Measurements from ENCODE around the gene FOXO1. TPM values are rescaled to one million over a fixed set of nuclear protein-coding genes. Genes with fewer than 3 reads are reported as not detected.

FOXO1 gene
- total RNA-seq, 1 donor from 2014 or later = 7.6 TPM

DNA sequence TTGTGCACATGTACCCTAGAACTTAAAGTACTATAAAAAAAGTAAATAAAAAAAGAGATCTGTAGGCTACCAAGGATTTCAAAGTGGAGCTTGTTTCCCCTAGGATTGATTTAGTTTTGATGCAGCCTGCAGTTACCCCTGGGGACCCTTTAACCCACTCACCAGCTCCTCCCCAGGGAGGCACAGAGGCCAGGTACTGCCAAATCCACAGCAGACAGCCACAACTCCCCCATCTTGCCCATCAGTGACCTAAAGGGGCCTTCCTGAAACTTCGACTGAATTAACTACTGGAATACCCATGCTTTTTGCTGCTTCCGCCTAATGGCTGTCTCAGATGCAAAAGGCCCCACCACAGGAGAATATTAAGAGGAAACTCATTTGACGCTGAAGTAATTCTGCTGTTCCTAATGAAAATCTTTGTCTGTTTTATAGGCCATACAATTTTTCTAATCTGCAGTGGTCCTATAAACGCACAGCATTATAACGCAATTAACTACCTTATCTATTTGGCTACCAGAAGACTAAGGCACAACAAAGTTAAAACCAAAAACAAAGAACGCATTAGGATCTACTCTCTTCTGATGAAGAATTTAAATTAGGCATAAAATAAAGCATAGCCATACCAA is 95.0 kb downstream of the FOXO1 start:
- H3K36me3 ChIP-seq (ENCODE audit: control insufficient read depth, insufficient read depth, low read length) = no peaks in the 10 kb centered on the region
- H3K27me3 ChIP-seq (ENCODE audit: control insufficient read depth, insufficient read depth, low read length) = no peaks in the 10 kb centered on the region
- TF ChIP-seq, protein P1, sequence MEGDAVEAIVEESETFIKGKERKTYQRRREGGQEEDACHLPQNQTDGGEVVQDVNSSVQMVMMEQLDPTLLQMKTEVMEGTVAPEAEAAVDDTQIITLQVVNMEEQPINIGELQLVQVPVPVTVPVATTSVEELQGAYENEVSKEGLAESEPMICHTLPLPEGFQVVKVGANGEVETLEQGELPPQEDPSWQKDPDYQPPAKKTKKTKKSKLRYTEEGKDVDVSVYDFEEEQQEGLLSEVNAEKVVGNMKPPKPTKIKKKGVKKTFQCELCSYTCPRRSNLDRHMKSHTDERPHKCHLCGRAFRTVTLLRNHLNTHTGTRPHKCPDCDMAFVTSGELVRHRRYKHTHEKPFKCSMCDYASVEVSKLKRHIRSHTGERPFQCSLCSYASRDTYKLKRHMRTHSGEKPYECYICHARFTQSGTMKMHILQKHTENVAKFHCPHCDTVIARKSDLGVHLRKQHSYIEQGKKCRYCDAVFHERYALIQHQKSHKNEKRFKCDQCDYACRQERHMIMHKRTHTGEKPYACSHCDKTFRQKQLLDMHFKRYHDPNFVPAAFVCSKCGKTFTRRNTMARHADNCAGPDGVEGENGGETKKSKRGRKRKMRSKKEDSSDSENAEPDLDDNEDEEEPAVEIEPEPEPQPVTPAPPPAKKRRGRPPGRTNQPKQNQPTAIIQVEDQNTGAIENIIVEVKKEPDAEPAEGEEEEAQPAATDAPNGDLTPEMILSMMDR (IDR thresholded peaks at IDR 0.05; ENCODE audit: insufficient read depth, low read length, severe bottlenecking) = no peak
- no peak for DNase-seq (ENCODE audit: low read depth)
- H3K4me3 ChIP-seq (ENCODE audit: low read depth, low read length) = no peak overlapping the region
- no peak for FAIRE-seq

DNA sequence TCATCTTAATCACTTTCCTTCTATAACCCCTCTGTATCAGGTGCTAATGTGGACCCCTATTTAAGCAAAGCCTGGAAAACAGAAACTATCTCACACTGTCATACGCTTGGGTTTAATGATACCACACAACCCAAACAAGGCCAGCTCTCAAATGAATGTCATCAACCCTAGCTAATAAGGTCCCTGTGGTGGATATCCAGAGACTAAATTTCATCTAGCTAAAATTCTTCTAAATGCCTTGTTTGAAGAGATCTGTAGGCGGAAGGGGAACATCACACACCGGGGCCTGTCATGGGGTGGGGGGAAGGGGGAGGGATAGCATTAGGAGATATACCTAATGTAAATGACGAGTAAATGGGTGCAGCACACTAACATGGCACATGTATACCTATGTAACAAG is 95.5 kb downstream of the FOXO1 start:
- TF ChIP-seq, protein P1 (IDR thresholded peaks at IDR 0.05; ENCODE audit: insufficient read depth, low read length, severe bottlenecking) = no peak
- no peak for DNase-seq (ENCODE audit: low read depth)
- peaks cover 1% of the 10 kb centered on the region for H3K36me3 ChIP-seq (ENCODE audit: control insufficient read depth, insufficient read depth, low read length)
- H3K4me3 ChIP-seq (ENCODE audit: low read depth, low read length) = no peak overlapping the region
- H3K27me3 ChIP-seq (ENCODE audit: control insufficient read depth, insufficient read depth, low read length) = no peaks in the 10 kb centered on the region
- no peak for FAIRE-seq

DNA sequence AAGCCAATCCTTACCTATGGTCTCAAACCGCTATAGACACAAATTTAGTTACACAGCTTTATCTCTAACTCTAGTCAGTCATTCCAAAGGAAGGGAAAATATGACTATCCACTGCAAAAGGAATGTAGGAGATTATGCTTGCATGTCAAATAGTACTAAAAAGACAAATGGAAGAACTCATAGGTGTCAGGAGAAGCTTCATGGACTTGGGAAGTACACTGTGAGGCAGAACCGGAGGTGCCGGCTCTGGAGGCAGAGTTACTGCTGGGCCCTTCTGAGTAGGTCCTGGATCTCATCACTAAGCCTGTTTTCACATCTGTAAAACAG is 97.5 kb downstream of the FOXO1 start:
- Histone ChIP-seq H3K4me3 (ENCODE audit: low read depth, low read length) (no peak overlapping the region), H3K36me3 (ENCODE audit: control insufficient read depth, insufficient read depth, low read length) (peaks cover 1% of the 10 kb centered on the region), H3K27me3 (ENCODE audit: control insufficient read depth, insufficient read depth, low read length) (no peaks in the 10 kb centered on the region)
- DNase-seq (ENCODE audit: low read depth) = no peak
- TF ChIP-seq, protein P1 (IDR thresholded peaks at IDR 0.05; ENCODE audit: insufficient read depth, low read length, severe bottlenecking) = no peak
- no peak for FAIRE-seq

DNA sequence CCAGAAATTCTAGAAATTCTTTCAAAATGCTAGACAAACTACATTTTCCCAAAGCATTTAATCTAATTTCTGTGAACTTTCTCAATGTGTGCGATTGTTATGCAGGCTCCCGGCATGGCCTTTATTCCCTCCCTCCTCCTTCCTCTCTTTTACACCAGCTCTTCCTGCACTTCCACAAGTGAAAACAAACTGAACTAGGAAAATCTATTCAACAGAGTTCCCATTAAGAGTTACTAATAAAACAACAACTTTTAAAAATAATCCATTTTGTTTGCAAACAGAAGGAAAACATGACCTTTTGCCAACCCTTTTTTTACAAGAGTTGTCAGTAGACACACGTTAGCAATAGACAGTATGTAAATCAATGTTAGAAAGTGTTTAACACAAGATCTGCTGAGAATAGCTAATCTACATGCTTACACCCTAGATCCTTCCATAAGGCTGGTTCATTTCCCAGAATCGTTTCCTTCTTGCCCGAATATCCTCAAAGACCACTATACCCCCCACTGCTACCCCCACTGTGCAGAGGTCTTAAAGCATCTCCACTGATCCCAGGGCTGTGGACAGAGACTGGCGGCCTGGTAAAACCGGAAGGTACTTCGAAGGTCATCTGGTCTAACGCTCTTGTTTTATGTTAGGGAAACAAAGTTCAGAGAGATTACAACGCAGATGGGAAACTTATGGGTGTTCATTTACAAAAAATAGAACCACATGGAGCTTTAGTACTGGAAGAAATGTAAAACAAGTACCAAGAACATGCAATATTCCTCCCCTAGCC is 98.0 kb downstream of the FOXO1 start:
- no peak for DNase-seq (ENCODE audit: low read depth)
- TF ChIP-seq, protein P1 (IDR thresholded peaks at IDR 0.05; ENCODE audit: insufficient read depth, low read length, severe bottlenecking) = no peak
- FAIRE-seq = no peak
- Histone ChIP-seq H3K4me3 (ENCODE audit: low read depth, low read length) (no peak overlapping the region), H3K36me3 (ENCODE audit: control insufficient read depth, insufficient read depth, low read length) (peaks cover 1% of the 10 kb centered on the region), H3K27me3 (ENCODE audit: control insufficient read depth, insufficient read depth, low read length) (no peaks in the 10 kb centered on the region)

DNA sequence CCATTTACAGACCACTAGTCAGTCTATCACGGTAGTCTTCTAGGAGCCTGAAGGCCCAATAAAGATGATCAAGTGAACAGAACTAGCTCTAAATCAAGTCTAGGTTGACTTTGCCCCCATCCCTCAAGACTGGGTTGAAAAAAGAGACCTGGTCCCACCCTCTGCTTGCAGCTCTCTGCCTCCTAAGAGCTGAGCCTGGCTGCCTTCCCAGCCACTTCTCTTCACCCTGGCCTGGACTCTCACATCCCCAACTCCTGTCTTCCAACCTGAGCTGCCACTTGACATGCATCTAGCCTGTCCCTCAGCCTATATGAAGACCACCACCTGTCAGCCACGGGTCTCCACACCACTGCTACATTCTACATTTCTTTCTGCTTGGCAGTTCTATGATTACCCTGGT is 99.6 kb downstream of the FOXO1 start:
- no peak for FAIRE-seq
- TF ChIP-seq, protein P1 (IDR thresholded peaks at IDR 0.05; ENCODE audit: insufficient read depth, low read length, severe bottlenecking) = no peak
- Histone ChIP-seq H3K4me3 (ENCODE audit: low read depth, low read length) (no peak overlapping the region), H3K27me3 (ENCODE audit: control insufficient read depth, insufficient read depth, low read length) (no peaks in the 10 kb centered on the region), H3K36me3 (ENCODE audit: control insufficient read depth, insufficient read depth, low read length) (peaks cover 1% of the 10 kb centered on the region)
- DNase-seq (ENCODE audit: low read depth) = no peak

Data from bronchial epithelial cell (primary cell).